CD4-positive, alpha-beta T cell treated with Interleukin-17A for 1 hour (primary cell): ENCODE data around the gene MPHOSPH9.

Experiments
- DNase-seq: peaks from one replicate; pipeline ENCODE4 v3.0.0-alpha.2; 2020

Gene MPHOSPH9

DNA sequence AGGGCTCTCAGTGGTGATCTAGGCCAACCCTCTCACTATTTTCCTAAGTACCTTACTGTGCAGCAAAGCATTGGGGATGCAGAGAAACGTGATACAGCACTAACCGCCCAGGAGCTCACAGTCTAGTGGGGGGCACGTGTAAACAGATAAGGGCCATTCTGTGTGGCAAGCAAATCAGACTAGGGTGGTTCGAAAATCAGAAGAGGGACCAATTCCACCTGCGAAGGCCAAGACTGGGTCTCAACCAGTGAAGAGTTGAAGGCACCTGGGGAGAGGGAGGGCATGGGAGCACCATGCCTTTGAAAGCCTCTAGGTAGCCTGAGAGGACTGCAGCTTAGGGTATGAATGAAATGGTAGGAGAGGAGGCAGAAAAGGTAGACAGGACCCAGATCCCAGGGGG is 84.3 kb downstream of the MPHOSPH9 start:
- DNase-seq = no peak

DNA sequence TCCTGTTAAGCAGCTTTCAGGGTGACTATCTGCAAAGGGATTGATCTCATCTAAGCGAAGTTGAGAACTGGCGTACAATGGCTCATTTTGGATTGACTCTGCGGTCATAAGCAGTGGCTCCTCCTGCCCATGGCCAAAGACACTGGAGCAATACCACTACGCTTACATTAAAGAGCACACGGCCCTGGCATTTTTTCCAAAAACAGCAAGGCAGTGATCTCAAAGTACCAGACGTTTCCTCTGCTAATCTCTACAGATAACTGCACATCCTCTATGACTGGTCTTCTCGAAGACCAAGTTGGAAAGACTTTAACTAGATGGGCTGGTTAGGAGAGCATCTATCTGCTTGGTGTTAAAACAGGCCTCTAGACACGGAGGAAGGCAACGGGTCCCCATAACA is 84.7 kb downstream of the MPHOSPH9 start:
- no peak for DNase-seq

DNA sequence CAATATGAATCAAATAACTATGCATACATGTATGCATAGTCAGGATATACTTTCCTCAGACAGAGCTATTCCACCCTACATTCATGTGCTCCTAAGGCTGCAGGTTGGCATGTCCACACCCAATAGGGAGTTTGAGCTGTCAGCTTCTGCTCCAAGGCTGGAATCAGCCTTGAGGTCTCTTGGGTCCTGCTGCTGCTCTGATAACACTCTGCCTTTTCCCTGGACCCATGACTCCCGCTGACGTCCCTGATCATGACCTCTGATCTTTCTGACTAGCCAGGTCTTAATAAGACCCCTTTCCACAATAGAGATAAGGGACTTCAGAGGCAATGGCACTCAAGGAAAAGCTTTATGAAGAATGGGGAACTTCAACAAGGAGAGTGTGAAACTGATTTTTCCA is 87.7 kb downstream of the MPHOSPH9 start:
- no peak for DNase-seq

DNA sequence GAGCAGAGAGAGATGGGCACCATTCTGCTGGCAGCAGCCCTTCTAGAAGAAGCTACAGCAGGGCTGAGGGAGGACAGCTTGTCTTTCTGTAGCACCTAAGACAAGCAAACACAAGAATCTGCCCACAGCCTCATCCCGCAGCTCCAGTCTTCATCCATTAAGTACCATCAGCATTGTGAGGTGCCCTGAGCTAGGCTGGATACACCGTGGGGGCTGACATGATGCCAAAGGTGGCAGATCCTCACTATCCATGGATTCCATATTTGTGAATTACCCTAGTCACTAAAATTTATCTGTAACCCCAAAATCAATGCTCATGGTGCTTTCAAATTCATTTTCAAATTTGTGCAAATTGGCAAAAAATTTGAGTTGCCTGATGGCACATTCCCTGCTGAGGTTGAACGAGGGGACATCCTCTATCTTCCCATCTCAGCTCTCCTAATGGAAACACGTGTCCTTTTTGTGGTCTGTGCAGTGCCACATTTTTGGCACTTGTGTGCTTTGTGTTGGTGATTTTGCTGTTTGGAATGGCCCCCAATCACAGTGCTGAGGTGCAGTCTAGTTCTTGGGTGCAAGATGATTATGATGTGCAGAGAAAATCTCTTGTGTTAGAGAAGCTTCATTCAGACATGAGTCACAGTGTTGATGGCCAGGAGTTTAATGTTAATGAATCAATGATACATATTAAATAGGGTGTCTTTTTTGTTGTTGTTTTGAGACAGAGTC is 89.0 kb downstream of the MPHOSPH9 start:
- DNase-seq = no peak

DNA sequence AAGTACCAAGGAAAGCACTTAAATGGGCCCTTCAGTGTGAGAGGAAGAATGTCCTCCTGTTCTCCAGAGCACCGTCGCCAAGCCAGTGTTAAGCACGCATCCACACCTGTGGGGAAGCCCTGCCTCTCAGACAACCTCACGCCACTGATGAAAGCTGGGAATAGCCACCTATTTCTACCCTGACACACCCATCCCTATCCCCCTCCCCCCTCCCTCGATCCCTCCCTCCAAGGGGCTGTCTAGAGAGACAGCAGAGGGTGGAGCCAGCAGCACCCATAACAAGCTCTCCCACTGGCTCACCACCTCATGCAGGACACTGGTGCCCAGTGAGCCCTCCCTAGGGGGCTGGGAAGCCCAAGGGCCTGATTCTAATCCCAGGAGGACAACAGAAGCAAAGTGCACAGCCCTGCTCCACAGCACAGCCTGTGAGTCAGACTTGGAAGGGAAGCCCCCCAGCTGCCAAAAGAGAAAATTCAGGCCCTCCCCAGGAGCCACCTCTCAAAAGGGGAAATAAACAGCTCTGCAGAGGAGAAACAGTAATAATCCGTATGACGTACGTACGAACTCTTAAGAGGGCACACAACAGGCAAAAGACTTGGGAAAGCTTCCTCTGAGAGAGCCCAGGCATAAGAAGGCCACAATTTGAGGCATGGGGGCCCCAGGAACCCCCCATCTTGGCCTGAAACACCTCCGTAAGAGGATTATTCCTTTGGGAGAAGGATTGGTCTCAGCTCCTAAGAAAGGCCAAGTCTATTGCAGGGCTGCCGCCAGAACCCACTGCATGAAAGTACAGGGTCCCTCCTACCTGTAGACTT is 89.8 kb downstream of the MPHOSPH9 start:
- DNase-seq = no peak

DNA sequence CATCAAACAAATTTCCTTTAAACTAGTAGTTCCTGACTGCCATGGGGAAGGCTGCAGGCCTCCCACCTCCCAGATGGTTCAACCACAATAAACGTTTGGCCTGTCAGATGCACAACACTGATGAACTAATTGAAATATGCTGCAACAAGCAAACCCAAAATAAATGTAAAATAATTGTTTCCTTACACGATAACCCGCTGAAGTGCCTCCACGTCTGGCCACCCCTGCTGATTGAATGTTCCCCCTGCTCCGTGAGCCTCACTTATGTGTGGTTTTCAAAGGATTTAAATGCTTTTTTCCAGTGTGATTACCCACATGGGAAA is 90.5 kb downstream of the MPHOSPH9 start:
- no peak for DNase-seq

DNA sequence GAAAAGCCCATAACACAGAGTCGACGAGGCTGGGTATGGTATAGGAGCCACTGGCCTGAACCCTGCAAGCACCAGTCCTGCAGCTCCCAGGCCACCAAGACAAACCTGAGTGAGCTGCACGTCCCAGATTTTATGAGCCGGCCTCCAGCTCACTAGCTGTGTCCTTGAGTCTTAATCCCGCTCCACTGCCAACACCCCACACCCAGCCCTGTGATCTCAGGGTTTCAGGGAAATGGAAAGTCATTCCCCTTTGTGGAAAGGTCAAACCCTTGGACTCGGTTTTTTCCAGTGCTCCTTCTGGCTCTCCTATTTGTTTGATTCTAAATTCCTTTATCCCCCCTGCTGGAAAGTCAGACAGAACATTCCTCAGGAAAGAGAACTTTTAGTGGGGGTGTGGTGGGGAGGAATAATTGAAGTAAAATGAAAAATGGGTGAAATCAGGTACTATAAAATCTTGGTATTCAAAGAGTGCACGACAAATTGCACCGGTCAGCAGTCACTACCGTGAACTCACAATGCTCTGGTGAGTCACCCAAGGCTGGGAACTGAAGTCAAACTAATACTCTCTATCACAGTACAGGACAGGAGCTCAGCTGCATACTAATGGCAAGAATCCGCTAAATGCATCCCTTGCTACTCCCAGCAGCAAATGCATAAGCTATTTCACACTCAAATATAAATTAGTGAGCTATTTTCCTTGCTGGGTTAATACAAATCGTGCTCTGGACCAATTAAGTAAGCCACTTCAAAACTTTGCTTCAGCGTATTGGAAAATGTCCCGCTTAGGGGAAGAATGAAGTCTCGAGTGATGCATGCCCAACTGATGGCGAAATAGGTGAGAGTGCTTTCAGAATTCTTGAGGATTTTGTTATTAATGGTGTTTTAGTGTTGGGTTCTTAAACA is 91.1 kb downstream of the MPHOSPH9 start:
- no peak for DNase-seq

DNA sequence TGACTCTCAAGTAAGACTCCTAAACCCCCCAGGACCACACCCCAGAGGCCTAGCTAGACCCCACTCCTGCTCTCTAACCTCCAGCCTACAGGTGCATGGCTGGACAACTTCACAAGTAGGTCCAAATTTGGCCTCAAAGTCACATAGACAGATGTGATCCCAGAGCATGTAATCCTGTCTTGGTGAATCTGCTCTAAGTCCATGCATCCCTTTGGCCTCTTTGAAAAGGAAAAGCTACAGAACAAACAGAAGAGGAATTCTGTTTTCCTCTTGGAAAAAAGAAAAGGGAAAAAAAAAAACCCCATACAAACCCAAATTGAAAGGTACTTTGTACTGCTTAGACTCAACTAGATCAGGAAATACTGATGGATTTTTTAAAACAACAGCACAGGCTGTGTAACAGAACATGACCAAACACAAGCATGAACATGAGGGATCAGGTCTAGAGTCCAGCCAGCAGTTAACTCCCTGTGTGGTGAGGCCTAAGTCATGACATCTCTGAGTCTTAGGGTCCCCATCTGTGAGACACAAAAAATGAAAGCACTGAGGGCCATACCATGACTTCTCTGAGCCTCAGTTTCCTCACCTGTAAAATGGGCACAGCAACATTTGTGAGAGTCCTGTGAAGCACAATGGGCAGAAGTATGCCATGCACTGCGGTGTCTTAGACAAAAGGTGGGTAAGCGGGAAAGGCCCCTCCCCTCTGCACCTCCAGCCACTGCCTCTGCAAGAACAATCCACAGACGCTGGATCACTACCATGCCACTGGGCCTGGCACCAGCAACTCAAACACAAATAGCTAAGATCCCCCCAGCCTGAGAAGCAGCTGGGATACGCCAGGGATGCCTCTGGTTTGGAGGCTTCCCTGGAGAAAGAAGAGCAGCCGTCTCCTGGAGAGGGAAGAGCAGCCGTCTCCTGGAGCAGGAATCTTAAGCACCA is 92.0 kb downstream of the MPHOSPH9 start:
- DNase-seq = no peak

DNA sequence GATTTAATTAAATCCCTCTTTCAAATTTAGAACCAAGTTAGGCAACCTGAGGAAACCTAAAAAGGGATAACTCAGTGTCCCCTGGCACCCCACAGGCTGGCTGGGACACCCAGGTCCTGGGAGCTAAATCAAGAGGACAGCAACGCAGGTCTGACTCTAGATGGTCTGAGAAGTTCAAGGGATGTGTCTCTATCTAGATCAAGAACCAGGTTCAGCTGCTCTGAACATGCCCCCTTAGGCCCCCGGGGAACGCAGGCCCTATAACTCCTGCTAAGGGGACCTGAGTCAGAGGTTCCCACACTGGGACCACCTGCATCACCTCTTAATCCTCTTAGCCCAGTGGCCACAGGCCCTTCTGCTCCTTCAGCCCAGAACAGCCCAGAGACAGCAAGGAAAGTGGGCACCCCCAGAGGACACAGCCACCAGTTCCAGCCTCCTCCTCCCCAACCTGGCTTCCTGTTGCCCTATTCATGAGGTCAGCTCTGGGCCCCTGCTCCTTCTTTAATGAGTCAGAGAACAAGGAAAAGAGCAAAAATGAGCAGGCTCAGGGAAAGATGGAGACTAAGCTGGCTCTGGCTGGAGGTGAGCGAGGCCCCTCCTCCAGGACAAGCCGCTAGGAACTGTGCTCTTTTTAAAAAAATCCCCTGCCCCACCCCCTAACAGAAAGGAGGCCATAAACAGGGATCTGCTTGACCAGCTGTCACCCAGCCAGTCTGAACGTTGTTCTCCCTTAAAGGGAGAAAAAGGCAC is 92.8 kb downstream of the MPHOSPH9 start:
- DNase-seq = no peak

DNA sequence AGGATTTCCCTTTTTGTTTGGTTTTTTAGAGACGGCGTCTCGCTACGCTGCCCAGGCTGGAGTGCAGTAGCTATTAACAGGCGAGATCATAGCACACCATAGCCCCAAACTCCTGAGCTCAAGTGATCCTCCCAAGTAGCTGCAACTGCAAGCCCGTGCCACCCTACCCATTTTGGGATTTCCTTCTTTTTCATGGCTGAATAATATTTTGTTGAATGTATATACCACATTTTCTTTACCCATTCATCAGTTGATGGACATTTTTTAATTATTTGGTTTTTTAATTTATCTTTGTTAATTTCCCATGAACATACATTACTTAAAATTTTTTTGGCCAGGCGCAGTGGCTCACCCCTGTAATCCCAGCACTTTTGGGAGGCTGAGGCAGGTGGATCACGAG is 97.3 kb downstream of the MPHOSPH9 start:
- no peak for DNase-seq

DNA sequence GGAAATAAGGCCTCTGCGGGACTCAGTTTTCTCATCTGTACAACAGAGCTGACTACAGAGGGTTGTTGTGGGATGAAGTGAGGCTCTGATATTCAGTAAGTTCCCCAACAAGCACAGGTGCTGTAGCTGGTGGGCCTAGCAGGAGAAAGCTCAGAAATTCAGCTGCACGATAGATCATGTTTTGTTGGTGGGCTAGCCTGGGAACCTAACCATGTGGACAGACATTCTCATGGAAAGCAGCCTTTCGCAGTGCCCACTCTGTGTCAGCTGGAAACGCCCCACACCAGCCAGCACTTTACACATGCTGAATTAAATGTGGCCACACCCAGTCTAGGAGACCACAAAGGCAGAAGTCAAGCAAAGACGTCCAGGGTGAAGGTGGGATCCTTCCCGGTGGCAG is 98.1 kb downstream of the MPHOSPH9 start:
- DNase-seq = no peak

DNA sequence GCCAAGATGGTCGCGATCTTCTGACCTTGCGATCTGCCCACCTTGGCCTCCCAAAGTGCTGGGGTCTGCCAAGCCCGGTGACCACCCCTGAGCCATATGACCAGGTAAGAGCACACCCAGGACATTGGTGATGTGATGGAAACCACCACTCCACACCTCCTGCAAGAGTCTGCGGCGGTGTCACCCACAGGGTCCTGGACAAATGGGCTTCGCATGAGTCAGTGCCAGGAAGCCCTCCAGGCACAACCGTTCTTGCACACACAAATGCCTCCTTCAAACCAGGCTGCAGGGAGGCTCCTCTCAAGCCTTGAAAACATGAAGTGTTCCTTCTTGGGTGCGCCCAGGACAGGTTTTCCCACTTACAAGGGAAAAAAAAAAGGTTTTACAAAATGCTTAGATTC is 98.7 kb downstream of the MPHOSPH9 start:
- no peak for DNase-seq

DNA sequence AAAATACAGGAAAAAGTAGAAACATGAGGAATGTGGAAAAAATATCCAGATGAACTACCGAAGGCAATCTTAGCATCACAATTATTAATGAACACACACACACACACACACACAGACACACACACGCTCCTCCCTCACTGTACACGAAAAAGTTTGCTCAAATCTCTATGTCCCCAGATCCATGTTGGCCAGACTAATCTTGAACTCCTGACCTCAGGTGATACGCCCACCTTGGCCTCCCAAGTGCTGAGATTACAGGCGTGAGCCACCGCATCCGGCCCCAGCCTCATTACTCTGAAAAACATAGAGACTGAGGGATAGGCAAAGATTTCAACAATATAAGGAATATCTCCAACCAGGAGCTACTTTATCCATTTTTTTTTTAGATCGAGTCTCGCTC is 99.2 kb downstream of the MPHOSPH9 start:
- no peak for DNase-seq

DNA sequence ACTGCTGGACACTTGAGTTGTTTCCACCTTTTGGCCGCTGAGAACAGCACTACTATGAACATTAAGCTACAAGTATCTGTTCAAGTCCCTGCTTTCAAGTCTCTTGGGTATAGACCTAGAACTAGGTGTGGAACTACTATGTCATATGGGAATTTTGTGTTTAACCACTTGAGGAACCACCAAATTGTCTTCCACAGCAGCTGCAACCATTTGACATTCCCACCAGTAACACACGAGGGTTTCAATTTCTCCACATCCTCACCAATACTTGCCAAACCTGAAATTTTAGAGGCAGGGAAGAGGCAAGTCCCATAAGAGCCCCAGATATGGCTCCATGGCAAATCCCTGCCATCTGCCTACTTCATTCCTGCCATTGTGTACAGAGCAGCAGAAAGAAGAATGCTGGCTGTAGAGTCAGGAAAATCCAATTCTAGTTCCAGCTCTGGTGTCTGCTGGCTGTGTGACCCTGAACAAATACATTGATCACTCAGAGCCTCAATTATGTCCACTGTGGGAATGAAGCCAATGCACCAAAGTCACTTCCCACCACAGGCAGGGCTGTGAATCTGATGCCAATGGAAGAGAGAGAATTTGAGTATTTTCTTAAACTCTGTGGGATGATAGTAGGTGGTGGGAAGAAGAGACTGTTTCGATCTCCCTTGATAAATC is 99.9 kb downstream of the MPHOSPH9 start:
- DNase-seq = no peak

DNA sequence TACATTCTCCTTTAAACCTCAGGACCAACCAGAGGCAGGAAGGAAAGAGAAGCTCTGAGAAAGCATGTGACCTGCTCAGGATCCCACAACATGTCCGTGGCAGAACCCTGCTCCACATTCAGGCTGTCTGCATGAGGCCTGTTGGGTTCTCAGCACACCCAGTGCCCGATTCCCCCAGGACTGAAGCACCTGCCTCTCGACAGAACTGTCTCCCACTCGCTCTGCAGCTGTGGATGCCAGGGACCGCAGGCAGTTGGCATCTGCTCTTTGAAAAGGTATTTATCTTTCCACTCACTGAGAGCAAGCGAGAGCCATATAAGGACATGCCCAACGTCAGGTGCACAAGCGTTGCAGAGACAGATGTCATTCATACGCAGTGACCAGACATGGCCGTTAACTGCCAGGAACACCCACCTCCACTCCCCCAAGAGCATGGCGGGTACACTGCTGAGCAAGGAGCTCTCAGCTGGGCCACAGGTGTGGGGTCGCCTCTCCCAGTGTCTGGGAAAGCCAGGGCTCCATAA is 101.0 kb downstream of the MPHOSPH9 start:
- DNase-seq = peak; percentile 52

DNA sequence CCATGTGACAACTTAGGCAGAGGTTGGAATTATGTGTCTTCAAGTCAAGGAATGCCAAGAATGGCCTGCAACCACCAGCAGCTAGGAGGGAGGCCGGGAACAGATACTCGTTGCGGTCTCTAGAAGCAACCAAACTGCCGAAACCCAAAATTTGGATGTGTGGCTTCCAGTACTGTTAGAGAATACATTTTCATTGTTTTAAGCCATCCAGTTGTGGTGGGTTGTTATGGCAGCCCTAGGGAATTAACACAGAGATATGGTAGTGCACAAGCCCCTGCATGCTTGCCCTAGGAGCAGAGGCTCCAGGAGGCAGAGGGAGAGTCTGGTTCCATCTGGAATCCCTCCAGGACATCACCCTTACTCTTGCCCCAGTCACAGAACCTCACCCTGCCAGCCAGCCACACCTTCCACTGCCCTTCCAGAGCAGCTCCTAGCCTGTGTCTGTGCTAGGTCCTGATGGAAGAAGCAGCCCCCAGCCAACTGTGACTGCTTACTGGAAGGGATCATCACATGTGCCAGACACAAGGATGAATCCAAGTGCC is 101.6 kb downstream of the MPHOSPH9 start:
- DNase-seq = no peak

DNA sequence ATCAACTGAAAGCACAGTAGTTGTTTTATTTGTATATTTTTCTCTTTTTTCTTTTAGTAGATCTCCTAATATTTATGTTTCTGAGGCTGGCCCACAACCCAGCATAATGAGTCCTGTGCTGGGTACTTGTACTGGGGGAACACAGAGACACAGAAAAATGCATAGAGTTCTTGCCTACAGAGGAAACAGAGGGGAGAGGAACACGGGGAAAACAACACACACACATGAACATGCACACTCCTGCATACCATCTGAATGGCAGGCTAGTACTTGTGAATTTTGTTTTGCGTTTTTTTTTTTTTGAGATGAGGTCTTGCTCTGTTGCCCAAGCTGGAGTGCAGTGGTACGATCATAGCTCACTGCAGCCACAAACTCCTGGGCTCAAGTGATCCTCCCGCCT is 103.3 kb downstream of the MPHOSPH9 start:
- DNase-seq = no peak

DNA sequence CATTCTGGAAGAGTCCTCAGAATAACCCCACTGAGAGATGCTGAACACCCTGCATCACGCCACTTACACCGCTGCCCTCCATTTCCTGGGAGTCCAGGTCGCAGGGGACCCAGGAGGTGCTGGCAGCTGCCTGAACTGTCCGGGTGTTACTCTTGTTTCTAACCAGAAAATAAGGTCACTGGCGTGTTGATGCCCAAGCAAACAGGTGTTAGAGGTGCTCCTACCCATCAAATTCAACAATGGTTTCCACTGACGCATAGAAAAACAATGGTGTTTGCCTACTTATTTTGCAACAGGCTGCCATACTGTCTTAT is 105.8 kb downstream of the MPHOSPH9 start:
- no peak for DNase-seq

DNA sequence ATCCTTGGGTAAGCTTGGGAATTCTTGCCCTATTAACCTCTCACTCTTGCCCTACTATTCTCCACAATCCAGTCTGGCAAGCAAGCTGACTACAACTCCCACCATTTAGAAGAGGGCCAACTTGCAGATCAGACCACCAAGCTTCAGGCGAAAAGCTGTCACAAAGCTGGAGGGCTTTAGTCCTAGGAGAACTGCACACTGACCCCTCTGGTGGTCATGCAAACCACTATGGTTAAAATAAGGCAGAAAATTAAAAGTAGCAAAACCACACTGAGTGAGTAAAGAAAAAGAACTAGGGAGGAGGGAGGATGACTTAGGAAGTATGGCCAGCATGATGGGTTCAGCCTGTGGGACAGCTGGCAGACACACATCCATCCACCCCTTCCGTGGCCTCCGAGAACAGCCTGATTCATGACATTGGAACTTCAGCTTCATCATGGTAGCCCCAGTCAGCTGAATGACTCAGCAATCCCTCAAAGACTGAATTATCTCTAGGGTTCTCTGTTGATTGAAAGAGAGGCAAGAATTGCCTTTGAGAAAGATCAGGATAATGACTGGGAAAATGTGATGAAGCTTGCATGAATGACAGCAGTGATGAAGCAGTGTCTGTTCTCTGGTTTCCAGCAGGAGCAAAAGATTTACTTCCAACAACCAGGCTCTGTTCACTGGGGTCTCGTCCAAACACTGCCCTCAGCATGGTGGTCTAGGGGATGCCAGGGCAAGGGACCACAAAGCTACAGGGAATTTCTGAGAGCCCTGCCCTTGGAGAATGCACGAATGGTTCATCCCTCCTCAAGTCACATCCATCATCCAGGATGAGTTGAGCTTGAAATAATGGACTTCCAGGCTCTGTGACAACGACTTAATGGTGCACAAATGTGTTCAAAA is 106.4 kb downstream of the MPHOSPH9 start:
- no peak for DNase-seq

DNA sequence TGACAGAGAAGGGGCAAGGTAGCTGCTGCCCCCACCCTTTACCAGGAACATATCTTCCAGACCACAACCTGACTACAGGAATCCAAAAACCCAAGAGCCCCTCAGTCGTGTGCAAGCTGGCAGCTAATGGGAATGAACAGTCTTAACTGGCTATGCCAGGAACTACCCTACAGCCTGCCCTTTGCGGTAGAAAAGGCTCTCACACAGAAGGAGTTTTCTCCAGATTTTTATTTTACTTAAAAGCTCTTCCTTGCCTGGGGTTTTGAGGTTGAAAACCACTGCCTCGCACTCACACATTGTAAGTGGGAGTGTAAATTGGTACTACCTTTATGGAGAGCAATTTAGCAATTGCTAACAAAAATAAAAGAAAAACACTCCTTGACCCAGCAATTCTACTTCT is 110.3 kb downstream of the MPHOSPH9 start:
- no peak for DNase-seq
